Measurements from ENCODE around the gene CCSER1.
"Not testable (repeated sequence)": the region's sequence is repeated elsewhere in the genome, so short reads cannot be mapped to it uniquely, and the experiment has no call there.

Gene CCSER1

GRCh38 chr4:90715242-90715641, 588.0 kb downstream of the CCSER1 start:
- no peak for DNase-seq (ENCODE audit: low spot score)

DNA sequence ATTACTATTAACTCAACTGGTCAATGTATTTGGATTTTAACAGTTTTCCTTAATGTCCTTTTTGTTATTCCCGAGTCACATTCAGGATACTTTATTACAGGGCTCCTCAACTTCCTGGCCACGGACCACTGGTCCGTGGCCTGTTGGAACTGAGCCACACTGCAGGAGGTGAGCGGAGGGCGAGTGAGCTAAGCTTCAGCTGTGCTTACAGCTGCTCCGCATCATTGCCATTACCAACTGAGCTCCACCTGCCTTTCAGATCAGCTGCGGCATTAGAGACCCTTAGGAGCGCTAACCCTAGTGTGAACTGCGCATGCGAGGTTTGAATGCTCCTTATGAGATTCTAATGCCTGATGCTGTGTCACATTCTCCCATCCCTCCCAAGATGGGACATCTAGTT, 591.7 kb downstream of the CCSER1 start:
- DNase-seq (ENCODE audit: low spot score), result no peak

GRCh38 chr4:90727938-90728337, 600.7 kb downstream of the CCSER1 start:
- no peak for DNase-seq (ENCODE audit: low spot score)

GRCh38 chr4:90730752-90731151, 603.6 kb downstream of the CCSER1 start:
- DNase-seq (ENCODE audit: low spot score), result no peak

- DNase-seq (ENCODE audit: low spot score), result no peak
Observed at GRCh38 chr4:90733211-90733610, 606.0 kb downstream of the CCSER1 start.

DNA sequence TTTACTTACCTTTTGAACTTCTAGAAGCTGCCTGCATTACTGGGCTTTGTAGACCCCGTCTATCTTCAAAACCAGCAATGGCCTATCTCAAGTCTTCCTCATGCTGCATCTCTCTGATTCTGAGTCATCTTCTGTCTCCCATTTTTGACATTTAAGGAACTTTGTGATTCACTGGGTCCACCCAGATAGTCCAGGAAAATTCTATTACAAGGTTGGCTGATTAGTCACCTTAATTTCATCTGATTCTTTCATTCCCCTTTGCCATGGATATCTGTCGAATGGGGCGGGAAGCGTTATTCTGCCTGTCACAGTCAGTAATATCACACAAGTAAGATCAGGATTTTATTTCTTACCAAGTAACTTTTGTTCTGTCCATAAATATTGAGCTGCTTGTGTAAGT, 618.0 kb downstream of the CCSER1 start:
- no peak for DNase-seq (ENCODE audit: low spot score)

DNA sequence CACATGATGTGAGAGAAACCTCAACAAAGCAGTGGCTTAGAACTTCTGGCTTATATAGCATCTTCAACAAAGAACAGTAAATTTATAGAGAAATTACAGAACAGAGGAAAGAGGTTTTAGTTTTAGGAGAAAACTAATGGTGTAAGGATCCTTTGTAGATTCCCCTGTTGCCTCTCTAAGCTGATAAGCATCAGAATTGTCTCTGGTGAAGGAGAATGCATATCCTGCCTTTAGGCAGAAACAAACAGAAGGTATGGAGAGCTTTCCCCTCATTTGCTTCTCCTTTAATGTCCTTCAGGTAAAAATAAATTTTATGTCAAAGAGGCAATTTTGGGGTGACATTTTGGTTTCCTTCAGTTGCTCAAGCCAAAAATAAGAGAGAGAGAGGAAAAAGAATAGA, 625.9 kb downstream of the CCSER1 start:
- no peak for DNase-seq (ENCODE audit: low spot score)

DNA sequence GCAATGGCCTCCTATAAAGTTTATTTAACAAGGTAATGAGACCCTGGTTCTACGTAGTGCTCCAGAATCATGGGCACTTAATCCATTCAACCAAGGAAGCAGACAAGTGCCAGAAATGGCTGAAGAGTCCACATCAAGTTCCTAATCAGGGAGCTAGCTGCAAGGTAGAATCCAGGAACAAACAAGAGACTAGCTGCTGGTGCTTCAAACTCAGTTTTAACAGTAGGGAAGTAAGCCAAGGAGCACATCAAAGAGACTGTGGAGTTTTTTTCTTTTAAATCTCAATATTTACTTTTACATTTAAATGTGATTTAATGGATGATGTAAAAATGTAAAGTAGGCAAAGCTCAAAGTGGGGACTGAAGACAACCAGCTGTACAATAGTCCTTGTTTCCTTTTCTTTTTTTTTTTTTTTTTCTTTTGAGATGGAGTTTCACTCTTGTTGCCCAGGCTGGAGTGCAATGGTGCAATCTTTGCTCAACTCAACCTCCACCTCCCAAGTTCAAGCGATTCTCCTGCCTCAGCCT, 630.4 kb downstream of the CCSER1 start:
- DNase-seq (ENCODE audit: low spot score), result no peak

- DNase-seq (ENCODE audit: low spot score), result no peak
Observed at GRCh38 chr4:90760059-90760458, 632.9 kb downstream of the CCSER1 start.

GRCh38 chr4:90766837-90767236, 639.6 kb downstream of the CCSER1 start:
- no peak for DNase-seq (ENCODE audit: low spot score)

GRCh38 chr4:90769251-90769650, 642.1 kb downstream of the CCSER1 start:
- DNase-seq (ENCODE audit: low spot score), result no peak

DNA sequence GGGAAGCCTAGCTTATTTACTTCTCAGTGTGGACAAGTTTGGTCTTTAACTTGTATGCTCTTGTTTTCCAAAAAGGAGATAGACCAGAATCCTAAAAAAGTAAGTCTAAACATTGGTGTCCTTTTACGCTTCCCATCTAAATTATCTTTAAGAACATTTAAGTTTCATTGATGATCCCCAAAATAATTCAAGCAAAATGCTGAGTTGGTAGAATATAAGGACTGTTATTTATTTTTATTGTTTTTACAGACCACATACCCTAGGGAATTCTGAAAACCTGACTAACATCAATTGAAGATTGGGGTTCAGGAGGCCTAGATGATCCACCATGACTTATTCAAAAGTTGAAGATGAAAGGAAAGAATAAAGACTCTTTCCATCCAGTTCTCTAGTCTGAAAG, 653.0 kb downstream of the CCSER1 start:
- no peak for DNase-seq (ENCODE audit: low spot score)

GRCh38 chr4:90786602-90787001, 659.4 kb downstream of the CCSER1 start:
- no peak for DNase-seq (ENCODE audit: low spot score)

GRCh38 chr4:90792696-90793095, 665.5 kb downstream of the CCSER1 start:
- DNase-seq (ENCODE audit: low spot score), result no peak

DNA sequence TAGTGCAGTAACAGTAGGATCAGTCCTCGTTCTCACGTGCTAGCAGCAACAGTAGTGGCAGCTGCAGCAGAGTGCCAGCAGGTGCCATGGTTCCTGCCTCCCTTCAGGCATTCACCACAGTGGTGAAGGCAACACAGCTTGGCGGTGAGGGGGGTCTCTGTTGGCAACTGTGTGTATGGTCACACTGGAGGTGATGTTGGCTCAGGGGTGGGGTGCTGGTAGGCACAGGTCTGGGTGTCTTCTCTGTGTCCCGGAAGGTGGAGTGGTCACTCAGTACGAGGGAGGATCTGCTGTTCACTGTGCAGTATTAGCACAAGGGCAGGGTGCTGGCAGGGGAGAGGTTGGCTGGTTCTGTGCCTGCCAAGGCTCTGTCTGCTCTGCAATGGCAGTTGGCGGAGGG, 671.8 kb downstream of the CCSER1 start:
- no peak for DNase-seq (ENCODE audit: low spot score)

GRCh38 chr4:90799895-90800294, 672.7 kb downstream of the CCSER1 start:
- DNase-seq (ENCODE audit: low spot score), result no peak

- DNase-seq (ENCODE audit: low spot score), result no peak
Observed at GRCh38 chr4:90815569-90815968, 688.4 kb downstream of the CCSER1 start.

GRCh38 chr4:90816754-90817153, 689.6 kb downstream of the CCSER1 start:
- DNase-seq (ENCODE audit: low spot score), result no peak

DNA sequence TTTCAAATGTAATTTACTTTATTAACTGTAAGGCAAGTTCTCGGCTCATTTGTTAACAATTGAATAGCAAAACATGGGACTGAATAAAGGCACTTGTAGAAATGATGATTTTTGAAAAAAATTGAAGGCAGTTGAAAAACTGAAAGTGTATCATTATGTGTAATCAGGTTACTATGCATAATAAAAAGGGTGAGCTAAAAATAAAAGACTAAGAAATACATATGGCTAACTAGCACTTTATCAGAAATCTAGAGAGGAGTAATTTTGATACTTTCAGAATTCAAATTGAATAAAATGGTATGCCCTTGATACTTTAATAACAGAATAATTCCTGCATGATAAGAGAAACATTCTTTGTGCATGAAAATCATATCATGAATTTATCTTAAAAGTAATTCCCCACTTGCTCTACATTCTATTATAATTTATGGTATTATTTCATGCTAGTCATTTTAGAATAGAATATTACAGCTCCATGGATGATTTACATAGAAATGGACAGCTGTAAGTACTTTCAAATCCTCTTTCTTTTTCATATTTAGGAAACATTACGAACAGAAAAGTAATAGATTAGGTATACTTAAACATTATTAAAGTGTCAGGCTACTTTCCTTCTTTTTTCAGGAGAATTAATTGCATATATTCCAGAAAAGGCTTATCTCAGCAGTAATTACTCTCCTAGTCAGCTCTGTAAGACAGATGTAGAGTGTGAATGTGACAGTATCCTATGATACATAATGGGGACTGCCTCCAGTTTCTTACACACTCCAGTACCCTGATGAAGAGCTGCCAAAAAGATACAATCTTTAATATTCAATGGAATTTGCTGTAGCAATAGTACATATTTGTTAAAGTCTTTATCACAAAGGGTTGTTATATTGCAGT, 697.3 kb downstream of the CCSER1 start:
- no peak for DNase-seq (ENCODE audit: low spot score)

DNA sequence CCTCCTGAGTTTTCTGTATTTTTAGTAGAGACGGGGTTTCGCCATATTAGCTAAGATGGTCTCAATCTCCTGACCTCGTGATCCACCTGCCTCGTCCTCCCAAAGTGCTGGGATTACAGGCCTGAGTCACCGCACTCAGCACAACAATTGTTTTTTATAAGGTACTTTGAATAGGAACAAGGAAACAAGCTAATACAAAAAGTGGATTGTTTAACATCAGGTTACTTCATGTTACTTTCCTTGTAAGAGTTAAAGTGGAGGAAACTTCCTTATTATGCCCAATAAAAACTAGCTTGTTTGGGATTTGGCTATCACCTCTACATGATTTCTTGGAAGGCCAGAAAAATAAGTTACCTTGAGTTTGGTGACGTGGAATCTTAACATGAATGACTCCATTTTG, 698.7 kb downstream of the CCSER1 start:
- DNase-seq (ENCODE audit: low spot score), result no peak

GRCh38 chr4:90833706-90834105, 706.5 kb downstream of the CCSER1 start:
- DNase-seq (ENCODE audit: low spot score), result no peak

DNA sequence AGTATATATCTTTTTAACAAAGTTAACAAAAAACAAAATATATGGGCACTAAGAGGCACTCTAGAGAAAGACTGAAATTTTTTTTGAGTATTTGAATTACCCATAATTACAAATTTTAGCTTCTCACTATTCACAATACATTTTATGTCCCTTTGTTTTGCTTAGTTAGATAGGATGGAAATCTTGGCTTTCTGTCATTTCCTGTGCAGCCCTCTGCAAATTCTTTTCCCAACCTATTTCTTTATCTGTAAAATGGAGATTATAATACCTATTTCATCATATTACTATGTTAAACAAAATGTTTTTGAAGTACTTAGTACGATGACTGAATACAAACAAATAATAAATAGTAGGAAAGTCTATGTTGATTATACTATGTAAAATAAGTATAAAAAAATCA, 710.0 kb downstream of the CCSER1 start:
- DNase-seq (ENCODE audit: low spot score), result no peak

DNA sequence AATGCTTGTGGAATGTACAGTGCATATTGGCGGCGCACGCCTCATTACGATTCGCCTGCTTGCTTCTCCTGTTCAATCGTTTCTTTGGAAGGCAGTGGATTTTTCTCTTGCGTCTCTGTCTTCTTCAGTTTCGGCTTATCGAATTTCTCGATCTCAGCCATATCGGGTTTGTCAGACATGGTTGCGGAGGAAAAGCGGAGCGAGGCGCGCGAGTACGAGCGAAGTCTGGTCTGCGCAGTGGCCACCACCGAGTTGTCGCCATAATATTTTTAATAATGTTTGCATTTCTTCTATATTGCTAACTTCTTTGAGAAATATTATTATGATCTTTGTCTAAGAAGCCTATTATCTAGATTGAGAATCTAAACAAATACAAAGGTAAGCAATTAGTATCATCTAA, 711.7 kb downstream of the CCSER1 start:
- not testable (repeated sequence) for DNase-seq (ENCODE audit: low spot score)

DNA sequence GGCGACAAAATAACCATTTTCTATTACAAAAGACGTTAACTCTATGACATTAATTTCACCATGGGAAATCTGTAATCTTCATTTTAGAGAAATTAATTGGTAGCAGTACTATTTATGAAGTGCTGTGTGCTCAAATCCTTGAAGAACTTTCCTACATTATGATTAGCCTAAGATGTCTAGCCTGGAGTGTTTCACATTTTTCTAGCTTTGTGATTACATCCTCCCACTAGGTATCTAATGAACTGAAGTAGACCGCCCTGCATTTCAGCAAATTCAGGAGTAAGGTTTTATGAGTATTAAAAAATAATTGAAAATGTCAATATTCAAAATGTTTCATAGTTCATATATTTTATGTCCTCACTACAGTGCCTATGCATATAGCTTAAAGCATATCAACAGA, 713.1 kb downstream of the CCSER1 start:
- no peak for DNase-seq (ENCODE audit: low spot score)

All from AG08395 (cell line).